SK-N-SH (cell line): Measurements from ENCODE around the gene MARF1. TPM values are rescaled to one million over a fixed set of nuclear protein-coding genes. Genes with fewer than 3 reads are reported as not detected.

Experiments
- CTCF ChIA-PET: fragments of 300-600, 350-600 bp; formaldehyde crosslinking; extraction: SDS; loops from one replicate; lab custom pipeline; 2021; lab: Yijun Ruan, JAX
- POLR2A ChIA-PET: fragments of 350-600 bp; sonication (Branson Sonifier 250); formaldehyde crosslinking; extraction: SDS; loops from one replicate; lab custom pipeline; 2020; ENCODE audit warnings: antibody characterized with exemption, inconsistent platforms; lab: Yijun Ruan, JAX
- DNase-seq: peaks from one replicate; pipeline ENCODE4 v3.0.0; 2012
- H2AFZ ChIP-seq: fragments of 200-600 bp; sonication (generic); 2 replicates; pipeline ENCODE4 v1.8.1; 2016; ENCODE audit warnings: antibody characterized with exemption, mild to moderate bottlenecking, low read depth
- H3F3A ChIP-seq: fragments of 200-600 bp; sonication (generic); replicated peaks from 2 replicates; pipeline ENCODE3; 2016; ENCODE audit warnings: antibody characterized with exemption, mild to moderate bottlenecking; ENCODE audit not compliant: insufficient read depth
- H3K27ac ChIP-seq, 2 experiments: fragments of 200-500 bp in 1 of 2; fragments of 200-600 bp in 1 of 2; sonication (Bioruptor generic) in 1 of 2; sonication (generic), shearing (Covaris generic) in 1 of 2; 2 replicates each; pipeline versions ENCODE4 v1.5.1 to v1.6.1; 2014 to 2016; ENCODE audit warnings: low read depth in 2 of 2, inconsistent platforms in 1 of 2, low read length in 1 of 2, mild to moderate bottlenecking in 1 of 2, mixed read lengths in 1 of 2
- H3K27me3 ChIP-seq: fragments of 200-600 bp; sonication (generic), shearing (Covaris generic); 2 replicates; pipeline ENCODE4 v1.6.1; 2016; ENCODE audit warnings: mixed run types; ENCODE audit not compliant: insufficient read depth
- H3K36me3 ChIP-seq, 2 experiments: fragments of 200-500 bp in 1 of 2; fragments of 200-600 bp in 1 of 2; sonication (Bioruptor generic) in 1 of 2; sonication (generic) in 1 of 2; replicated peaks in 1 of 2; 2 replicates each; pipeline versions ENCODE3 to v1.5.1; 2014 to 2016; ENCODE audit warnings: low read length in 1 of 2, mild to moderate bottlenecking in 1 of 2; ENCODE audit not compliant: insufficient read depth in 2 of 2, control insufficient read depth in 1 of 2
- H3K4me1 ChIP-seq, 2 experiments: fragments of 200-500 bp in 1 of 2; fragments of 200-600 bp in 1 of 2; sonication (Bioruptor generic) in 1 of 2; sonication (generic), shearing (Covaris generic) in 1 of 2; 2 replicates each; pipeline versions ENCODE4 v1.5.1 to v1.6.1; 2014 to 2016; ENCODE audit warnings: low read depth in 1 of 2, low read length in 1 of 2, mixed run types in 1 of 2; ENCODE audit not compliant: insufficient read depth in 2 of 2, control insufficient read depth in 1 of 2
- H3K4me2 ChIP-seq: fragments of 200-600 bp; sonication (generic), shearing (Covaris generic); 2 replicates; pipeline ENCODE4 v1.6.1; 2017; ENCODE audit warnings: mixed run types
- H3K4me3 ChIP-seq, 2 experiments: fragments of 200-500 bp in 1 of 2; fragments of 200-600 bp in 1 of 2; sonication (Bioruptor generic) in 1 of 2; sonication (generic), shearing (Covaris generic) in 1 of 2; 2 replicates each; pipeline versions ENCODE4 v1.5.1 to v1.8.1; 2014 to 2016; ENCODE audit warnings: low read depth in 2 of 2, inconsistent platforms in 1 of 2, low read length in 1 of 2, mild to moderate bottlenecking in 1 of 2, mixed read lengths in 1 of 2, moderate library complexity in 1 of 2
- H3K79me2 ChIP-seq: fragments of 200-600 bp; sonication (generic); 2 replicates; pipeline ENCODE4 v1.8.1; 2017; ENCODE audit warnings: mild to moderate bottlenecking; ENCODE audit not compliant: insufficient read depth
- H3K9ac ChIP-seq: fragments of 200-600 bp; sonication (generic); 2 replicates; pipeline ENCODE4 v1.6.1; 2017; ENCODE audit warnings: mixed run types
- H3K9me2 ChIP-seq: fragments of 200-600 bp; sonication (generic); 2 replicates; pipeline ENCODE4 v1.6.1; 2017; ENCODE audit warnings: mixed run types
- H3K9me3 ChIP-seq: fragments of 200-600 bp; sonication (generic); 2 replicates; pipeline ENCODE4 v1.6.1; 2017; ENCODE audit warnings: mixed run types, mild to moderate bottlenecking, moderate library complexity
- H4K20me1 ChIP-seq: fragments of 200-600 bp; sonication (generic); 2 replicates; pipeline ENCODE4 v1.6.1; 2017; ENCODE audit warnings: mild to moderate bottlenecking, mixed run types; ENCODE audit not compliant: insufficient read depth
- EP300 ChIP-seq, 2 experiments: IDR thresholded peaks; 2 replicates each; pipeline versions ENCODE4 v1.4.0 to v1.6.1; 2012; ENCODE audit warnings: borderline replicate concordance in 1 of 2, low read depth in 1 of 2, low read length in 1 of 2
- FOSL2 ChIP-seq: IDR thresholded peaks from 2 replicates; pipeline ENCODE4 v1.4.0; 2012; ENCODE audit warnings: low read depth, mild to moderate bottlenecking, moderate library complexity, borderline replicate concordance
- MEF2A ChIP-seq: IDR thresholded peaks from 2 replicates; pipeline ENCODE4 v1.4.0; 2012; ENCODE audit warnings: low read depth, borderline replicate concordance
- MXI1 ChIP-seq: IDR thresholded peaks from 2 replicates; pipeline ENCODE4 v1.6.1; 2012; ENCODE audit warnings: mild to moderate bottlenecking, low read depth, low read length, improper control_type of control experiment
- NFIC ChIP-seq: IDR thresholded peaks from 2 replicates; pipeline ENCODE4 v1.4.0; 2012; ENCODE audit warnings: borderline replicate concordance
- POLR2AphosphoS5 ChIP-seq: IDR thresholded peaks from 2 replicates; pipeline ENCODE4 v1.6.1; 2012; ENCODE audit warnings: low read depth, low read length
- RAD21 ChIP-seq: IDR thresholded peaks from 2 replicates; pipeline ENCODE4 v1.6.1; 2012; ENCODE audit warnings: mild to moderate bottlenecking, low read length
- RCOR1 ChIP-seq: fragments of 150-350 bp; IDR thresholded peaks from 2 replicates; pipeline ENCODE4 v1.6.1; 2017; ENCODE audit warnings: antibody characterized with exemption, low read length
- REST ChIP-seq: IDR thresholded peaks from 2 replicates; pipeline ENCODE4 v1.6.1; 2012; ENCODE audit warnings: mild to moderate bottlenecking, low read depth, low read length, moderate library complexity
- RFX5 ChIP-seq: IDR thresholded peaks from 2 replicates; pipeline ENCODE4 v1.6.1; 2012; ENCODE audit warnings: mild to moderate bottlenecking, improper control_type of control experiment, low read length
- RXRA ChIP-seq: IDR thresholded peaks from 2 replicates; pipeline ENCODE4 v1.4.0; 2012; ENCODE audit warnings: low read depth, mild to moderate bottlenecking, borderline replicate concordance
- SIN3A ChIP-seq: IDR thresholded peaks from 2 replicates; pipeline ENCODE4 v1.6.1; 2012; ENCODE audit warnings: low read depth, mild to moderate bottlenecking, low read length, moderate library complexity, borderline replicate concordance
- TAF1 ChIP-seq: IDR thresholded peaks from 2 replicates; pipeline ENCODE4 v1.6.1; 2012; ENCODE audit warnings: low read depth, mild to moderate bottlenecking, low read length, moderate library complexity, borderline replicate concordance
- TCF12 ChIP-seq: IDR thresholded peaks from 2 replicates; pipeline ENCODE4 v1.4.0; 2012
- USF1 ChIP-seq: IDR thresholded peaks from 2 replicates; pipeline ENCODE4 v1.4.0; 2012; ENCODE audit warnings: low read depth, borderline replicate concordance
- YY1 ChIP-seq: IDR thresholded peaks from 2 replicates; pipeline ENCODE4 v1.4.0; 2012; ENCODE audit warnings: low read depth, mild to moderate bottlenecking
- WGBS: methylation state at CpG from one replicate; pipeline ENCODE4 v1.1.6; 2017; ENCODE audit warnings: low lambda C conversion rate; 5-methylcytosine and 5-hydroxymethylcytosine counted together
- polyA plus RNA-seq, 3 experiments: library from polyadenylated mRNA; depleted of rRNA; stranded (reverse); fragments of >200 nt; gene quantifications; 2 replicates each; pipeline ENCODE4 v1.2.3, GENCODE V29; 2012
- TF ChIP-seq, protein P1 (sequence below): fragments of 150-350 bp; IDR thresholded peaks from 2 replicates; pipeline ENCODE4 v1.6.1; 2017; ENCODE audit warnings: antibody characterized with exemption, low read length, low read depth, borderline replicate concordance
- TF ChIP-seq, protein P2 (sequence below): IDR thresholded peaks from 2 replicates; pipeline ENCODE4 v1.4.0; 2012; ENCODE audit warnings: low read depth

The MARF1 gene, protein sequence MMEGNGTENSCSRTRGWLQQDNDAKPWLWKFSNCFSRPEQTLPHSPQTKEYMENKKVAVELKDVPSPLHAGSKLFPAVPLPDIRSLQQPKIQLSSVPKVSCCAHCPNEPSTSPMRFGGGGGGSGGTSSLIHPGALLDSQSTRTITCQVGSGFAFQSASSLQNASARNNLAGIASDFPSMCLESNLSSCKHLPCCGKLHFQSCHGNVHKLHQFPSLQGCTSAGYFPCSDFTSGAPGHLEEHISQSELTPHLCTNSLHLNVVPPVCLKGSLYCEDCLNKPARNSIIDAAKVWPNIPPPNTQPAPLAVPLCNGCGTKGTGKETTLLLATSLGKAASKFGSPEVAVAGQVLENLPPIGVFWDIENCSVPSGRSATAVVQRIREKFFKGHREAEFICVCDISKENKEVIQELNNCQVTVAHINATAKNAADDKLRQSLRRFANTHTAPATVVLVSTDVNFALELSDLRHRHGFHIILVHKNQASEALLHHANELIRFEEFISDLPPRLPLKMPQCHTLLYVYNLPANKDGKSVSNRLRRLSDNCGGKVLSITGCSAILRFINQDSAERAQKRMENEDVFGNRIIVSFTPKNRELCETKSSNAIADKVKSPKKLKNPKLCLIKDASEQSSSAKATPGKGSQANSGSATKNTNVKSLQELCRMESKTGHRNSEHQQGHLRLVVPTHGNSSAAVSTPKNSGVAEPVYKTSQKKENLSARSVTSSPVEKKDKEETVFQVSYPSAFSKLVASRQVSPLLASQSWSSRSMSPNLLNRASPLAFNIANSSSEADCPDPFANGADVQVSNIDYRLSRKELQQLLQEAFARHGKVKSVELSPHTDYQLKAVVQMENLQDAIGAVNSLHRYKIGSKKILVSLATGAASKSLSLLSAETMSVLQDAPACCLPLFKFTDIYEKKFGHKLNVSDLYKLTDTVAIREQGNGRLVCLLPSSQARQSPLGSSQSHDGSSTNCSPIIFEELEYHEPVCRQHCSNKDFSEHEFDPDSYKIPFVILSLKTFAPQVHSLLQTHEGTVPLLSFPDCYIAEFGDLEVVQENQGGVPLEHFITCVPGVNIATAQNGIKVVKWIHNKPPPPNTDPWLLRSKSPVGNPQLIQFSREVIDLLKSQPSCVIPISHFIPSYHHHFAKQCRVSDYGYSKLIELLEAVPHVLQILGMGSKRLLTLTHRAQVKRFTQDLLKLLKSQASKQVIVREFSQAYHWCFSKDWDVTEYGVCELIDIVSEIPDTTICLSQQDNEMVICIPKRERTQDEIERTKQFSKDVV (N-terminal part only)
- polyA plus RNA-seq (2012; rRNA removed): 10.3 TPM in 2 replicates
- 8.8 and 9.0 TPM in 2 replicates for polyA plus RNA-seq (2012; cell fraction: cytosol; rRNA removed)
- 25.3 and 33.2 TPM in 2 replicates for polyA plus RNA-seq (2012; cell fraction: nucleus; rRNA removed)

GRCh38 chr16:15643048-15643945, at the start of gene MARF1:
Gene MARF1, minus strand, starts transcription at chr16:15643154. Its CDS starts 3,921 bp downstream, at chr16:15639233.
- H3F3A ChIP-seq: peaks cover 26% of the 10 kb centered on the region
- H3K36me3 ChIP-seq: peaks cover 9 to 17% of the 10 kb centered on the region in 2 experiments
- POLR2A ChIA-PET: interaction anchor here (0.6 to 1.3 kb wide), 3 partner anchors 9 to 587 kb away, joined by 3 to 4 read pairs (median 3); partner anchors contain the start of gene NTAN1
- H3K4me3 ChIP-seq: peak within 1 kb of the TSS; percentile 90 to 100
- peak within 1 kb of the TSS; percentile 100 for H3K9ac ChIP-seq
- peak within 1 kb of the TSS; percentile 100 for H2AFZ ChIP-seq
- H3K9me2 ChIP-seq: no peaks in the 10 kb centered on the region
- CTCF ChIA-PET: interaction anchor here (0.6 to 2.6 kb wide), 9 partner anchors 8 to 969 kb away, joined by 3 to 10 read pairs (median 4); no protein-coding TSS in a partner anchor
- DNase-seq: peak; percentile 94
- peaks cover 0 to 12% of the 10 kb centered on the region in 2 experiments; a peak in 3 of 4 replicates for H3K4me1 ChIP-seq
- H3K27me3 ChIP-seq: no peaks in the 10 kb centered on the region
- WGBS: 2% methylated on average over 48 of the region's 58 CpGs
- H3K27ac ChIP-seq: peak within 1 kb of the TSS; percentile 99 to 100
- H3K4me2 ChIP-seq: peak within 1 kb of the TSS; percentile 94
- H3K9me3 ChIP-seq: no peaks in the 10 kb centered on the region
- no peaks in the 10 kb centered on the region; the same call in 1 of the 2 replicates for H4K20me1 ChIP-seq
- peaks cover 45% of the 10 kb centered on the region for H3K79me2 ChIP-seq
- TF ChIP-seq RXRA (no peak), TAF1 (peak; percentile 11; the same call in 1 of the 2 replicates), SIN3A (0 out of 2 replicates have a peak, but pooled peaks have one; percentile 24), REST (0 out of 2 replicates have a peak, but pooled peaks have one; percentile 6), RCOR1 (no peak), MEF2A (no peak), POLR2AphosphoS5 (peak; percentile 97), USF1 (peak; percentile 89), RAD21 (peak; percentile 31; the same call in 1 of the 2 replicates), EP300 (IDR thresholded peaks at IDR 0.05; ENCODE audit: borderline replicate concordance in 1 of 2, low read depth in 1 of 2, low read length in 1 of 2) (no peak), TCF12 (no peak), RFX5 (0 out of 2 replicates have a peak, but pooled peaks have one; percentile 14), FOSL2 (no peak), NFIC (no peak), MXI1 (peak; percentile 67), YY1 (peak; percentile 77)
- TF ChIP-seq, protein P1, sequence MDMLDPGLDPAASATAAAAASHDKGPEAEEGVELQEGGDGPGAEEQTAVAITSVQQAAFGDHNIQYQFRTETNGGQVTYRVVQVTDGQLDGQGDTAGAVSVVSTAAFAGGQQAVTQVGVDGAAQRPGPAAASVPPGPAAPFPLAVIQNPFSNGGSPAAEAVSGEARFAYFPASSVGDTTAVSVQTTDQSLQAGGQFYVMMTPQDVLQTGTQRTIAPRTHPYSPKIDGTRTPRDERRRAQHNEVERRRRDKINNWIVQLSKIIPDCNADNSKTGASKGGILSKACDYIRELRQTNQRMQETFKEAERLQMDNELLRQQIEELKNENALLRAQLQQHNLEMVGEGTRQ: peak; percentile 63
- TF ChIP-seq, protein P2, sequence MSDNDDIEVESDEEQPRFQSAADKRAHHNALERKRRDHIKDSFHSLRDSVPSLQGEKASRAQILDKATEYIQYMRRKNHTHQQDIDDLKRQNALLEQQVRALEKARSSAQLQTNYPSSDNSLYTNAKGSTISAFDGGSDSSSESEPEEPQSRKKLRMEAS: peak; percentile 30; the same call in 1 of the 2 replicates
